Heart left ventricle (tissue), 16 donors: ENCODE measurements around the gene ADCY5. TPM values are rescaled to one million over a fixed set of nuclear protein-coding genes. Genes with fewer than 3 reads are reported as not detected.

Source experiments
- ATAC-seq, 4 donors: fragments of 200-7000 bp; cut with Tn5 transposase; one replicate each; pipeline ENCODE4 v1.9.1; 2020 to 2022; ENCODE audit warnings: moderate library complexity in 4 of 4, mild to moderate bottlenecking in 3 of 4, moderate number of reproducible peaks in 1 of 4
- DNase-seq, 5 donors: peaks; one replicate each; pipeline ENCODE4 v3.0.0-alpha.2; 2020
- H3K27ac ChIP-seq, 12 donors: fragments of 200-600 bp; sonication (generic) in 4 of 12; one replicate each; pipeline versions ENCODE4 v1.5.0 to v1.8.0; 2016 to 2022; ENCODE audit warnings: mild to moderate bottlenecking in 2 of 12
- H3K27me3 ChIP-seq, 9 donors: fragments of 200-600 bp; sonication (generic) in 2 of 9; one replicate each; pipeline versions ENCODE4 v1.5.1 to v1.8.0; 2016 to 2022; ENCODE audit warnings: mild to moderate bottlenecking in 3 of 9
- H3K36me3 ChIP-seq, 9 donors: fragments of 200-600 bp; sonication (generic) in 2 of 9; one replicate each; pipeline versions ENCODE4 v1.5.0 to v1.8.0; 2018 to 2022; ENCODE audit warnings: mild to moderate bottlenecking in 2 of 9
- H3K4me1 ChIP-seq, 12 donors: fragments of 200-600 bp; sonication (generic) in 4 of 12; one replicate each; pipeline versions ENCODE4 v1.5.0 to v1.8.0; 2016 to 2022; ENCODE audit warnings: mild to moderate bottlenecking in 3 of 12
- H3K4me3 ChIP-seq, 12 donors: fragments of 200-600 bp; sonication (generic) in 4 of 12; one replicate each; pipeline versions ENCODE4 v1.5.0 to v1.8.0; 2017 to 2022; ENCODE audit warnings: mild to moderate bottlenecking in 9 of 12, moderate library complexity in 4 of 12
- H3K9me3 ChIP-seq, 12 donors: fragments of 200-600 bp; sonication (generic) in 4 of 12; one replicate each; pipeline versions ENCODE4 v1.5.0 to v1.8.0; 2016 to 2022; ENCODE audit warnings: mild to moderate bottlenecking in 1 of 12
- POLR2A ChIP-seq, 2 donors: fragments of 450-650 bp; IDR thresholded peaks; one replicate each; pipeline ENCODE4 v1.6.1; 2017; ENCODE audit warnings: antibody characterized with exemption in 2 of 2, mild to moderate bottlenecking in 2 of 2, moderate library complexity in 2 of 2
- WGBS, 4 donors: extraction: QIAGEN DNeasy Blood & Tissue Kit in 2 of 4; methylation state at CpG; one replicate each; pipeline versions ENCODE4 v1.1.5 to v1.1.7; 2013 to 2018; 5-methylcytosine and 5-hydroxymethylcytosine counted together
- intact Hi-C, 10 donors: fragments of 100-400 bp; cut with DNase I; formaldehyde crosslinking; loops; one replicate each; pipeline versions ENCODE4 v1.11.1 to v1.14.2; 2022
- polyA plus RNA-seq, 2 donors: library from polyadenylated mRNA; stranded (reverse); fragments of 200-250 nt; gene quantifications; one replicate each; pipeline ENCODE4 v1.2.3, GENCODE V29; 2013
- total RNA-seq, 9 donors: library from RNA; depleted of rRNA in 2 of 9; stranded (reverse); fragments of >200 nt in 2 of 9; fragmentation: NEBNext Ultra II Directional in 3 of 9; extraction: Animal tissue kit (Norgen Biotek cat#: 25700) in 3 of 9; gene quantifications; one replicate each; pipeline versions ENCODE4 v1.1.0 to v1.2.4, GENCODE V29; 2016 to 2023
- TF ChIP-seq, protein P1 (sequence below), 12 donors: fragments of 200-600 bp; sonication (generic) in 4 of 12; IDR thresholded peaks; one replicate each; pipeline versions ENCODE4 v1.5.0 to v1.8.0; 2018 to 2022; ENCODE audit warnings: antibody characterized with exemption in 12 of 12, mild to moderate bottlenecking in 5 of 12
- donor health status: ischemic (EF 13 %, LVEDD 7.1; RV severe dilation, severe dysfunction).
- donor health status: healthy with polysubstance abuse.
- donor health status: DM: no; HTN: yes; CAD: no.
- donor health status: DM: no; HTN: no; CAD: no.
- donor health status: ischemic (EF 25% LVEDD 6.9; RV normal size, moderate dysfunction).
- donor health status: ischemic (EF 25% LVEDD 5.7; RV mildly dilated, moderate dysfunction).
- donor health status: healthy.
- donor health status: DM: yes; HTN: yes; CAD: no.
- donor health status: ischemic (EF 35%, LVEDD 5.7; RV mildly dilated, moderate dysfunction).
- donor health status: nonischemic (EF 11% LVEDD 7.7; RV severe dilation, severe dysfunction).
- donor health status: DM: yes; HTN: yes; CAD: no.
- donor health status: PGD.
- donor health status: ischemic (EF 29% LVEDD 5.4; RV normal size, mild dysfunction).
- donor health status: nonischemic (EF 23%, LVEDD 6.1; RV moderate dilation, normal function).

The ADCY5 gene
- total and polyA plus RNA-seq, 11 donors: 78.5 to 276 (median 167) TPM

GRCh38 chr3:123353850-123354233, 95.0 kb downstream of the ADCY5 start:
- peak overlapping the region in 9 of 12 donors; percentile 4 to 94 (median 65) for H3K27ac ChIP-seq
- DNase-seq (no peak), ATAC-seq (no peak)
- H3K9me3 ChIP-seq: peaks cover 0 to 4% (median 0%) of the 10 kb centered on the region in 12 donors
- peaks cover 0 to 59% (median 36%) of the 10 kb centered on the region in 12 donors for H3K4me1 ChIP-seq
- intact Hi-C loops: no loop called here
- 61 to 76% (median 71%) methylated on average over 3 of the region's 3 CpGs for WGBS, 4 donors
- peaks cover 0 to 4% (median 0%) of the 10 kb centered on the region in 9 donors for H3K27me3 ChIP-seq
- no peak overlapping the region for H3K4me3 ChIP-seq
- H3K36me3 ChIP-seq: peaks cover 0 to 10% (median 0%) of the 10 kb centered on the region in 9 donors
- TF ChIP-seq, protein P1, sequence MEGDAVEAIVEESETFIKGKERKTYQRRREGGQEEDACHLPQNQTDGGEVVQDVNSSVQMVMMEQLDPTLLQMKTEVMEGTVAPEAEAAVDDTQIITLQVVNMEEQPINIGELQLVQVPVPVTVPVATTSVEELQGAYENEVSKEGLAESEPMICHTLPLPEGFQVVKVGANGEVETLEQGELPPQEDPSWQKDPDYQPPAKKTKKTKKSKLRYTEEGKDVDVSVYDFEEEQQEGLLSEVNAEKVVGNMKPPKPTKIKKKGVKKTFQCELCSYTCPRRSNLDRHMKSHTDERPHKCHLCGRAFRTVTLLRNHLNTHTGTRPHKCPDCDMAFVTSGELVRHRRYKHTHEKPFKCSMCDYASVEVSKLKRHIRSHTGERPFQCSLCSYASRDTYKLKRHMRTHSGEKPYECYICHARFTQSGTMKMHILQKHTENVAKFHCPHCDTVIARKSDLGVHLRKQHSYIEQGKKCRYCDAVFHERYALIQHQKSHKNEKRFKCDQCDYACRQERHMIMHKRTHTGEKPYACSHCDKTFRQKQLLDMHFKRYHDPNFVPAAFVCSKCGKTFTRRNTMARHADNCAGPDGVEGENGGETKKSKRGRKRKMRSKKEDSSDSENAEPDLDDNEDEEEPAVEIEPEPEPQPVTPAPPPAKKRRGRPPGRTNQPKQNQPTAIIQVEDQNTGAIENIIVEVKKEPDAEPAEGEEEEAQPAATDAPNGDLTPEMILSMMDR (IDR thresholded peaks at IDR 0.05): no peak
- no peak for TF ChIP-seq POLR2A (IDR thresholded peaks at IDR 0.05)

GRCh38 chr3:123353227-123353849, 95.6 kb downstream of the ADCY5 start:
- ATAC-seq: peak; percentile 18 to 34 (median 28)
- no peak for TF ChIP-seq POLR2A (IDR thresholded peaks at IDR 0.05)
- TF ChIP-seq, protein P1 (IDR thresholded peaks at IDR 0.05): no peak
- Histone ChIP-seq H3K4me1 (peaks cover 0 to 64% (median 37%) of the 10 kb centered on the region in 12 donors), H3K27me3 (peaks cover 0 to 4% (median 0%) of the 10 kb centered on the region in 9 donors), H3K36me3 (peaks cover 0 to 10% (median 0%) of the 10 kb centered on the region in 9 donors), H3K27ac (peak overlapping the region in 10 of 12 donors; percentile 4 to 94 (median 64)), H3K4me3 (no peak overlapping the region), H3K9me3 (peaks cover 0 to 4% (median 0%) of the 10 kb centered on the region in 12 donors)
- intact Hi-C loops: no loop called here
- 60 to 68% (median 64%) methylated on average over 8 to 10 of the region's 10 CpGs for WGBS, 4 donors
- DNase-seq: peak in 1 of 5 donors; percentile 19

DNA sequence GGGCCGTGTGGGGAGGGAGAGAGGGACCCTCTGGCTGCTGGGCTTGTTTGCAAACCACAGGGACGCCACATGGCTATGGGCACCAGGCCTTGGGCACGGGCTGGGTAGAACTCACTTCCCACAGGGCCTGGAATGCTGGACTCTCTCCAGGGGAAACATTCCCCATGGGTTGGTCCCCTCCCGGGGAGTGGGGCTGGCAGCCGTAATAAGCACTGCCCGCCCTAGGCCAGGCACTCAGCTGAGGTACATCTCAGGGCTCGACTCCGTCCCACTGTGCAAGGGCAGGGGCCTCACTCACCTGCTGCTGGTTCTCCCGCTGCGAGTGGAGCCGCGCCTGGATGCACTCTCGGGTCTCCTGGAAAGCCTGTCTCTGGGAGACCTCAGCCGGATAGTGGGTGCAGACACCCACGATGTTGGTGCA, 96.7 kb downstream of the ADCY5 start:
- peak; percentile 71 to 80 (median 74) for DNase-seq
- intact Hi-C loops: no loop called here

GRCh38 chr3:123351501-123351900, 97.4 kb downstream of the ADCY5 start:
- intact Hi-C loops: no loop called here
- DNase-seq: no peak
- no peak for ATAC-seq
- Histone ChIP-seq H3K4me1 (peaks cover 0 to 82% (median 45%) of the 10 kb centered on the region in 12 donors), H3K27me3 (peaks cover 0 to 4% (median 0%) of the 10 kb centered on the region in 9 donors), H3K36me3 (peaks cover 0 to 10% (median 0%) of the 10 kb centered on the region in 9 donors), H3K9me3 (peaks cover 0 to 4% (median 0%) of the 10 kb centered on the region in 12 donors), H3K27ac (peak overlapping the region in 9 of 12 donors; percentile 41 to 94 (median 65)), H3K4me3 (no peak overlapping the region)
- TF ChIP-seq POLR2A (IDR thresholded peaks at IDR 0.05): no peak
- TF ChIP-seq, protein P1 (IDR thresholded peaks at IDR 0.05): no peak
- WGBS, 4 donors: 74 to 84% (median 80%) methylated on average over 4 of the region's 4 CpGs

More for the DNA sequence above, 96.7 kb downstream of the ADCY5 start:
- H3K36me3 ChIP-seq: peaks cover 0 to 10% (median 0%) of the 10 kb centered on the region in 9 donors
- WGBS, 4 donors: 49 to 64% (median 50%) methylated on average over 8 to 15 of the region's 15 CpGs
- peaks cover 0 to 76% (median 41%) of the 10 kb centered on the region in 12 donors for H3K4me1 ChIP-seq
- no peak overlapping the region for H3K4me3 ChIP-seq
- H3K27me3 ChIP-seq: peaks cover 0 to 4% (median 0%) of the 10 kb centered on the region in 9 donors
- H3K9me3 ChIP-seq: peaks cover 0 to 4% (median 0%) of the 10 kb centered on the region in 12 donors
- no peak for TF ChIP-seq POLR2A (IDR thresholded peaks at IDR 0.05)
- TF ChIP-seq, protein P1 (IDR thresholded peaks at IDR 0.05): no peak
- H3K27ac ChIP-seq: peak overlapping the region in 11 of 12 donors; percentile 4 to 94 (median 64)
- ATAC-seq: peak; percentile 67 to 85 (median 73)
